ENCODE data around the gene DHRS12. TPM values are rescaled to one million over a fixed set of nuclear protein-coding genes. Genes with fewer than 3 reads are reported as not detected.

The DHRS12 gene
- total and polyA plus RNA-seq, 12 donors = 4.3 to 33.9 (median 11.6) TPM

GRCh38 chr13:51819544-51819943 is 15.6 kb upstream of the DHRS12 start:
- H3K9me3 ChIP-seq (replicated peaks in 1 of 3) = no peaks in the 10 kb centered on the region
- intact Hi-C loops (cut with DNase I) = no loop called here
- no peaks in the 10 kb centered on the region for H3K27me3 ChIP-seq
- no peaks in the 10 kb centered on the region for H3K36me3 ChIP-seq (replicated peaks in 1 of 2)
- no peak overlapping the region for H3K4me3 ChIP-seq
- peaks cover 0 to 9% of the 10 kb centered on the region in 2 donors for H3K4me1 ChIP-seq (replicated peaks in 1 of 2)
- WGBS, 4 donors = 90 to 92% (median 90%) methylated on average over 3 of the region's 3 CpGs
- TF ChIP-seq, protein P1, sequence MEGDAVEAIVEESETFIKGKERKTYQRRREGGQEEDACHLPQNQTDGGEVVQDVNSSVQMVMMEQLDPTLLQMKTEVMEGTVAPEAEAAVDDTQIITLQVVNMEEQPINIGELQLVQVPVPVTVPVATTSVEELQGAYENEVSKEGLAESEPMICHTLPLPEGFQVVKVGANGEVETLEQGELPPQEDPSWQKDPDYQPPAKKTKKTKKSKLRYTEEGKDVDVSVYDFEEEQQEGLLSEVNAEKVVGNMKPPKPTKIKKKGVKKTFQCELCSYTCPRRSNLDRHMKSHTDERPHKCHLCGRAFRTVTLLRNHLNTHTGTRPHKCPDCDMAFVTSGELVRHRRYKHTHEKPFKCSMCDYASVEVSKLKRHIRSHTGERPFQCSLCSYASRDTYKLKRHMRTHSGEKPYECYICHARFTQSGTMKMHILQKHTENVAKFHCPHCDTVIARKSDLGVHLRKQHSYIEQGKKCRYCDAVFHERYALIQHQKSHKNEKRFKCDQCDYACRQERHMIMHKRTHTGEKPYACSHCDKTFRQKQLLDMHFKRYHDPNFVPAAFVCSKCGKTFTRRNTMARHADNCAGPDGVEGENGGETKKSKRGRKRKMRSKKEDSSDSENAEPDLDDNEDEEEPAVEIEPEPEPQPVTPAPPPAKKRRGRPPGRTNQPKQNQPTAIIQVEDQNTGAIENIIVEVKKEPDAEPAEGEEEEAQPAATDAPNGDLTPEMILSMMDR (IDR thresholded peaks at IDR 0.05) = no peak
- TF ChIP-seq POLR2A (IDR thresholded peaks at IDR 0.05) = no peak
- no peak for DNase-seq
- no peak overlapping the region for H3K27ac ChIP-seq

DNA sequence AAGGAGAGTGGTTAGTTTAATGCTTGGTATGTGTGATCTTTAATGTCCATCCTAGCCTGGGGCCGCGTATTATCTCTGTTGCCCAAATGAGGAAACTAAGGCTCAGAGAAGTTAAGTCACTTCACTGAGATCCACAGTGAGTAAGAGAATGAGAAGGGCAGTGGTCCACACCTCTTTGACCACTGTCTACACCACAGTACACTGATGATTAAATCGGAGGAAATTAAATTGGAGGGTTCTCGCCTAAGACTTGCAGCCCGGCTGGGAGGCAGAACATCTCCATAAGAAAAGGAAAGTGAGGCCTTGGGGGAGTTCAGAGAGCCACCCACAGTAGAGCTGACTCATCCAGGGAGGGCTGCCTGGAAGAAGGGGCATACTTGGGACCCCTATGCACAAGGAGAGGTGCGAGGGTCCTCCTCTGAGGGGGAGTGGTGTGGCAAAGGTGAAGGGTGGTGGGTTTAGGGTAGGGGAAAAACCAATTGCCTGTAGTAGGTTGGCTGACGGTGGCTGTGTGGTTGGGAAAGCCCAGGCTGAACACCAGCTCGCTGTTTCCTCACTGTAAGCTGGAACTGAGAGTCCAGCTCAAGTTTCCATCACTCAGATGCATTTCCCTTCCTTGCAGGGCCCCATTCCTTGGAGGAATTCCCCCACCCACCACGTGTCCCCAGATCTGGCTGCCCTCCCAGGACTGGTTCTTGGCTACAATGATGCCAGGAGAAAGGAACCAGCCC is 15.0 kb upstream of the DHRS12 start:
- Histone ChIP-seq H3K4me1 (replicated peaks in 1 of 2) (peaks cover 0 to 9% of the 10 kb centered on the region in 2 donors), H3K27ac (no peak overlapping the region), H3K36me3 (replicated peaks in 1 of 2) (no peaks in the 10 kb centered on the region), H3K9me3 (replicated peaks in 1 of 3) (no peaks in the 10 kb centered on the region), H3K4me3 (no peak overlapping the region), H3K27me3 (no peaks in the 10 kb centered on the region)
- TF ChIP-seq POLR2A (IDR thresholded peaks at IDR 0.05) = no peak
- TF ChIP-seq, protein P1 (IDR thresholded peaks at IDR 0.05) = no peak
- no peak for DNase-seq
- intact Hi-C loops (cut with DNase I) = no loop called here
- whole genome bisulfite sequencing, 4 donors = 71 to 82% (median 77%) methylated on average over 8 to 9 of the region's 9 CpGs

- H3K4me1 ChIP-seq (replicated peaks in 1 of 2) = peaks cover 0 to 9% of the 10 kb centered on the region in 2 donors
- WGBS, 4 donors = 93 to 96% (median 96%) methylated on average over 4 of the region's 4 CpGs
- intact Hi-C loops (cut with DNase I) = no loop called here
- no peak for DNase-seq
- H3K27ac ChIP-seq = no peak overlapping the region
- no peaks in the 10 kb centered on the region for H3K36me3 ChIP-seq (replicated peaks in 1 of 2)
- H3K27me3 ChIP-seq = no peaks in the 10 kb centered on the region
- H3K9me3 ChIP-seq (replicated peaks in 1 of 3) = no peaks in the 10 kb centered on the region
- H3K4me3 ChIP-seq = no peak overlapping the region
- TF ChIP-seq POLR2A (IDR thresholded peaks at IDR 0.05) = no peak
- TF ChIP-seq, protein P1 (IDR thresholded peaks at IDR 0.05) = no peak
Observed at GRCh38 chr13:51818276-51818675, 14.3 kb upstream of the DHRS12 start.

- no peaks in the 10 kb centered on the region for H3K36me3 ChIP-seq (replicated peaks in 1 of 2)
- peaks cover 0 to 9% of the 10 kb centered on the region in 2 donors for H3K4me1 ChIP-seq (replicated peaks in 1 of 2)
- 82 to 88% (median 86%) methylated on average over 6 to 8 of the region's 8 CpGs for WGBS, 4 donors
- intact Hi-C loops (cut with DNase I) = no loop called here
- no peaks in the 10 kb centered on the region for H3K27me3 ChIP-seq
- no peak for DNase-seq
- no peaks in the 10 kb centered on the region for H3K9me3 ChIP-seq (replicated peaks in 1 of 3)
- H3K27ac ChIP-seq = no peak overlapping the region
- TF ChIP-seq, protein P1 (IDR thresholded peaks at IDR 0.05) = no peak
- no peak for TF ChIP-seq POLR2A (IDR thresholded peaks at IDR 0.05)
- no peak overlapping the region for H3K4me3 ChIP-seq
Observed at GRCh38 chr13:51817717-51818116, 13.8 kb upstream of the DHRS12 start.

Measured in adrenal gland (tissue), 12 donors.